H9 (cell line): ENCODE results near the gene TET2. TPM values are rescaled to one million over a fixed set of nuclear protein-coding genes. Genes with fewer than 3 reads are reported as not detected.

Source experiments
- DNase-seq: peaks from one replicate; pipeline ENCODE4 v3.0.0-alpha.2; 2017
- H2AFZ ChIP-seq: one replicate; pipeline ENCODE4 v1.6.1; 2013; ENCODE audit warnings: mild to moderate bottlenecking, low read length, control low read depth, moderate library complexity
- H2AK5ac ChIP-seq: 2 replicates; pipeline ENCODE4 v1.6.1; 2013; ENCODE audit warnings: low read length, control low read depth, mixed read lengths; ENCODE audit not compliant: insufficient read length
- H2BK120ac ChIP-seq: one replicate; pipeline ENCODE4 v1.6.1; 2013; ENCODE audit warnings: low read depth, mild to moderate bottlenecking, low read length, control low read depth, inconsistent platforms; ENCODE audit not compliant: poor library complexity, severe bottlenecking
- H2BK12ac ChIP-seq: 2 replicates; pipeline ENCODE4 v1.6.1; 2013; ENCODE audit warnings: low read length, control low read depth, mixed read lengths, low read depth; ENCODE audit not compliant: insufficient read length
- H2BK15ac ChIP-seq: 2 replicates; pipeline ENCODE4 v1.6.1; 2013; ENCODE audit warnings: low read depth, low read length, control low read depth
- H2BK20ac ChIP-seq: one replicate; pipeline ENCODE4 v1.6.1; 2013; ENCODE audit warnings: low read depth, mild to moderate bottlenecking, low read length, control low read depth, inconsistent platforms; ENCODE audit not compliant: poor library complexity, severe bottlenecking
- H2BK5ac ChIP-seq: 2 replicates; pipeline ENCODE4 v1.6.1; 2013; ENCODE audit warnings: low read length, control low read depth, mixed read lengths; ENCODE audit not compliant: insufficient read length
- H3K14ac ChIP-seq: 2 replicates; pipeline ENCODE4 v1.6.1; 2013; ENCODE audit warnings: low read length, control low read depth; ENCODE audit not compliant: insufficient read depth
- H3K18ac ChIP-seq: 2 replicates; pipeline ENCODE4 v1.6.1; 2013; ENCODE audit warnings: low read depth, mild to moderate bottlenecking, mixed read lengths, low read length, control low read depth; ENCODE audit not compliant: insufficient read length
- H3K23ac ChIP-seq: 2 replicates; pipeline ENCODE4 v1.6.1; 2013; ENCODE audit warnings: low read length, control low read depth, mixed read lengths, low read depth; ENCODE audit not compliant: insufficient read length
- H3K23me2 ChIP-seq: 2 replicates; pipeline ENCODE4 v1.6.1; 2013; ENCODE audit warnings: low read depth, mild to moderate bottlenecking, mixed read lengths, low read length, control low read depth; ENCODE audit not compliant: insufficient read length, poor library complexity, severe bottlenecking
- H3K27ac ChIP-seq: 2 replicates; pipeline ENCODE4 v1.5.1; 2013; ENCODE audit warnings: low read length, control low read depth, mixed read lengths, low read depth; ENCODE audit not compliant: insufficient read length
- H3K27me3 ChIP-seq: 2 replicates; pipeline ENCODE4 v1.6.1; 2013; ENCODE audit warnings: low read length, control low read depth, inconsistent platforms; ENCODE audit not compliant: insufficient read depth
- H3K4ac ChIP-seq: 2 replicates; pipeline ENCODE4 v1.6.1; 2013; ENCODE audit warnings: low read depth, mild to moderate bottlenecking, control low read depth, inconsistent platforms, low read length, moderate library complexity
- H3K4me1 ChIP-seq: 2 replicates; pipeline ENCODE4 v1.6.1; 2013; ENCODE audit warnings: low read length, control low read depth, inconsistent platforms; ENCODE audit not compliant: insufficient read depth
- H3K4me2 ChIP-seq: 2 replicates; pipeline ENCODE4 v1.6.1; 2013; ENCODE audit warnings: low read length, control low read depth, mixed read lengths; ENCODE audit not compliant: insufficient read length, insufficient read depth
- H3K56ac ChIP-seq: 2 replicates; pipeline ENCODE4 v1.6.1; 2013; ENCODE audit warnings: low read depth, mild to moderate bottlenecking, mixed read lengths, low read length, control low read depth; ENCODE audit not compliant: insufficient read length
- H3K79me1 ChIP-seq: 2 replicates; pipeline ENCODE4 v1.6.1; 2013; ENCODE audit warnings: low read depth, mild to moderate bottlenecking, moderate library complexity, low read length, control low read depth, inconsistent platforms; ENCODE audit not compliant: insufficient read depth, poor library complexity, severe bottlenecking
- H3K79me2 ChIP-seq: 2 replicates; pipeline ENCODE4 v1.6.1; 2013; ENCODE audit warnings: low read length, control low read depth, inconsistent platforms; ENCODE audit not compliant: insufficient read depth
- H3K9ac ChIP-seq: 2 replicates; pipeline ENCODE4 v1.6.1; 2013; ENCODE audit warnings: low read length, control low read depth, mixed read lengths; ENCODE audit not compliant: insufficient read length; ENCODE audit errors: extremely low read depth
- H3K9me3 ChIP-seq: one replicate; pipeline ENCODE4 v1.6.1; 2013; ENCODE audit warnings: low read depth, low read length, inconsistent platforms; ENCODE audit not compliant: control insufficient read depth
- H3T11ph ChIP-seq: one replicate; pipeline ENCODE4 v1.6.1; 2013; ENCODE audit warnings: mild to moderate bottlenecking, low read length, control low read depth, inconsistent platforms
- H4K20me1 ChIP-seq: one replicate; pipeline ENCODE4 v1.6.1; 2013; ENCODE audit not compliant: control insufficient read depth, insufficient read length, insufficient read depth
- H4K5ac ChIP-seq: 2 replicates; pipeline ENCODE4 v1.6.1; 2013; ENCODE audit warnings: low read depth, mild to moderate bottlenecking, mixed read lengths, low read length, control low read depth; ENCODE audit not compliant: insufficient read length
- H4K8ac ChIP-seq: replicated peaks from 2 replicates; pipeline ENCODE4 v1.6.1; 2013; ENCODE audit warnings: low read length, control low read depth, mixed read lengths, low read depth; ENCODE audit not compliant: insufficient read length
- H4K91ac ChIP-seq: 2 replicates; pipeline ENCODE4 v1.6.1; 2013; ENCODE audit warnings: low read depth, mild to moderate bottlenecking, moderate library complexity, mixed read lengths, low read length, control low read depth; ENCODE audit not compliant: insufficient read length
- H3K27ac Mint-ChIP-seq, 3 experiments: 2 replicates in 2 of 3; 3 replicates in 1 of 3; pipeline ENCODE4 v1.8.0; 2020 to 2021; ENCODE audit warnings: mixed read lengths in 3 of 3, mild to moderate bottlenecking in 1 of 3, moderate library complexity in 1 of 3
- H3K27me3 Mint-ChIP-seq: 2 replicates; pipeline ENCODE4 v1.8.0; 2021; ENCODE audit warnings: low read depth, mild to moderate bottlenecking, moderate library complexity, mixed read lengths
- H3K36me3 Mint-ChIP-seq, 3 experiments: 2 replicates in 2 of 3; 3 replicates in 1 of 3; pipeline ENCODE4 v1.8.0; 2020 to 2021; ENCODE audit warnings: low read depth in 3 of 3, mixed read lengths in 3 of 3; ENCODE audit not compliant: insufficient read depth in 1 of 3
- H3K4me1 Mint-ChIP-seq, 2 experiments: 2 replicates each; pipeline ENCODE4 v1.8.0; 2020; ENCODE audit warnings: mixed read lengths in 2 of 2
- H3K4me3 Mint-ChIP-seq, 2 experiments: 2 replicates in 1 of 2; 3 replicates in 1 of 2; pipeline ENCODE4 v1.8.0; 2020 to 2021; ENCODE audit warnings: mild to moderate bottlenecking in 2 of 2, mixed read lengths in 2 of 2, moderate library complexity in 1 of 2
- H3K9me3 Mint-ChIP-seq, 2 experiments: 2 replicates in 1 of 2; 3 replicates in 1 of 2; pipeline ENCODE4 v1.8.0; 2020; ENCODE audit warnings: mild to moderate bottlenecking in 2 of 2, mixed read lengths in 2 of 2, moderate library complexity in 1 of 2
- CTCF ChIP-seq: fragments of 200-600 bp; sonication (generic); conservative IDR thresholded peaks from 3 replicates; pipeline ENCODE4 v1.8.0; 2021; ENCODE audit warnings: antibody characterized with exemption, mild to moderate bottlenecking
- WGBS: extraction: QIAGEN DNeasy Blood & Tissue Kit; methylation state at CpG from one replicate; pipeline ENCODE4 v1.1.7; 2013; ENCODE audit warnings: missing lambda C conversion rate, low lambda C conversion rate, mixed read lengths; ENCODE audit not compliant: insufficient read length; ENCODE audit errors: extremely low coverage; 5-methylcytosine and 5-hydroxymethylcytosine counted together
- total RNA-seq: library from RNA; stranded (reverse); gene quantifications from 2 replicates; pipeline ENCODE4 v1.2.1, GENCODE V29; 2021

The TET2 gene
- total RNA-seq, 1 experiment from 2014 or later: 3.1 TPM

GRCh38 chr4:105122350-105122749, 24.3 kb upstream of the TET2 start:
- Histone ChIP-seq H3K14ac (no peak overlapping the region), H3K9ac (no peak overlapping the region), H2BK5ac (no peak overlapping the region), H3K18ac (no peak overlapping the region), H3K9me3 (no peaks in the 10 kb centered on the region), H3K4me2 (no peak overlapping the region), H3K23ac (no peak overlapping the region), H3K79me2 (no peaks in the 10 kb centered on the region), H4K8ac (no peak overlapping the region), H4K91ac (no peak overlapping the region), H3K4me1 (no peaks in the 10 kb centered on the region), H4K20me1 (no peaks in the 10 kb centered on the region), H3K56ac (no peak overlapping the region), H3K27me3 (no peaks in the 10 kb centered on the region), H3K27ac (no peak overlapping the region), H2AFZ (no peak overlapping the region), H3K23me2 (no peaks in the 10 kb centered on the region), H3K4ac (no peak overlapping the region), H2BK12ac (peak overlapping the region; percentile 50), H2BK15ac (no peak overlapping the region), H3K79me1 (no peaks in the 10 kb centered on the region), H2AK5ac (no peak overlapping the region), H2BK20ac (no peak overlapping the region), H4K5ac (no peak overlapping the region), H2BK120ac (no peak overlapping the region), H3T11ph (no peak overlapping the region)
- H3K4me1 Mint-ChIP-seq: peaks cover 5 to 6% of the 10 kb centered on the region in 2 experiments
- peak; percentile 66 for DNase-seq
- no CpG with 5 or more reads among the region's 4 CpGs for WGBS
- H3K27me3 Mint-ChIP-seq: peaks cover 4% of the 10 kb centered on the region
- no peaks in the 10 kb centered on the region for H3K9me3 Mint-ChIP-seq
- no peak overlapping the region for H3K4me3 Mint-ChIP-seq
- no peak for TF ChIP-seq CTCF
- H3K36me3 Mint-ChIP-seq: no peaks in the 10 kb centered on the region
- H3K27ac Mint-ChIP-seq: peak overlapping the region in 2 of 3 experiments; percentile 17 to 48; a peak in 1 of 7 replicates
